ENCODE data around the gene SOX15.
A peak's percentile ranks its signal among the peaks of the same experiment; 100 is the strongest.
"Not testable (repeated sequence)": the region's sequence is repeated elsewhere in the genome, so short reads cannot be mapped to it uniquely, and the experiment has no call there.

The SOX15 gene

GRCh38 chr17:7589891-7590691, at the start of gene SOX15:
TSS of gene SOX15 (minus strand) at chr17:7590094. CDS start at chr17:7589676, 418 bp downstream.
- no peak for DNase-seq

GRCh38 chr17:7636163-7636562, 46.3 kb upstream of the SOX15 start:
- no peak for DNase-seq

GRCh38 chr17:7634384-7634783, 44.5 kb upstream of the SOX15 start:
- no peak for DNase-seq

GRCh38 chr17:7633093-7633492, 43.2 kb upstream of the SOX15 start:
- no peak for DNase-seq

- no peak for DNase-seq
These were observed 42.6 kb upstream of the SOX15 start for GRCh38 chr17:7632492-7632894.

- no peak for DNase-seq
These were observed 41.8 kb upstream of the SOX15 start for GRCh38 chr17:7631398-7632380.

GRCh38 chr17:7629939-7630571, 40.2 kb upstream of the SOX15 start, which contains the start of gene SHBG:
TSS of gene SHBG (plus strand) at chr17:7630135. CDS start at chr17:7630173, 38 bp downstream.
- DNase-seq = no peak

GRCh38 chr17:7627250-7628121, 37.6 kb upstream of the SOX15 start, which contains the start of gene SAT2:
TSS of gene SAT2 (minus strand) at chr17:7627821. CDS start at chr17:7627635, 186 bp downstream.
- DNase-seq = peak; percentile 66

- no peak for DNase-seq
These were observed 37.0 kb upstream of the SOX15 start for GRCh38 chr17:7626956-7627249.

GRCh38 chr17:7626307-7626706, 36.4 kb upstream of the SOX15 start:
- DNase-seq = no peak

- DNase-seq = not testable (repeated sequence)
These were observed 35.9 kb upstream of the SOX15 start for GRCh38 chr17:7625749-7626148.

GRCh38 chr17:7623661-7624060, 33.8 kb upstream of the SOX15 start:
- no peak for DNase-seq

- DNase-seq = no peak
These were observed 30.9 kb upstream of the SOX15 start for GRCh38 chr17:7620835-7621234.

- no peak for DNase-seq
These were observed 28.7 kb upstream of the SOX15 start for GRCh38 chr17:7618608-7619007.

GRCh38 chr17:7615265-7615747, 25.4 kb upstream of the SOX15 start:
- DNase-seq = no peak

GRCh38 chr17:7614425-7615264, 24.8 kb upstream of the SOX15 start, which contains the start of gene FXR2:
TSS of gene FXR2 (minus strand) at chr17:7614897. CDS start at chr17:7614532, 365 bp downstream.
- DNase-seq = peak; percentile 93

GRCh38 chr17:7613769-7614424, 24.0 kb upstream of the SOX15 start:
- DNase-seq = no peak

GRCh38 chr17:7612294-7612640, 22.4 kb upstream of the SOX15 start:
- DNase-seq = no peak

- no peak for DNase-seq
These were observed 21.9 kb upstream of the SOX15 start for GRCh38 chr17:7611635-7612293.

GRCh38 chr17:7610641-7611040, 20.7 kb upstream of the SOX15 start:
- no peak for DNase-seq
